GM21423 (cell line): Measurements from ENCODE around the gene STX17.
A peak's percentile ranks its signal among the peaks of the same experiment; 100 is the strongest.

Experiments
- ATAC-seq: cut with Tn5 transposase; IDR thresholded peaks from one replicate; pipeline ENCODE4 v1.9.1; 2021; ENCODE audit warnings: mild to moderate bottlenecking, moderate library complexity; ENCODE audit not compliant: unreplicated experiment

Gene STX17

GRCh38 chr9:99905833-99906402 lies 536 bp upstream of the STX17 start:
- ATAC-seq = peak; percentile 7

GRCh38 chr9:99907208-99907532 lies 716 bp downstream of the STX17 start:
- ATAC-seq = no peak

- ATAC-seq = no peak
Observed at GRCh38 chr9:99911600-99911999, 5.1 kb downstream of the STX17 start.

GRCh38 chr9:99916650-99917049 lies 10.2 kb downstream of the STX17 start:
- no peak for ATAC-seq

- ATAC-seq = no peak
Observed at GRCh38 chr9:99918134-99918533, 11.7 kb downstream of the STX17 start.

- no peak for ATAC-seq
Observed at GRCh38 chr9:99919930-99920329, 13.5 kb downstream of the STX17 start.

- no peak for ATAC-seq
Observed at GRCh38 chr9:99921875-99922710, 15.6 kb downstream of the STX17 start.

GRCh38 chr9:99922711-99923030 lies 16.2 kb downstream of the STX17 start:
- no peak for ATAC-seq

- no peak for ATAC-seq
Observed at GRCh38 chr9:99925541-99925940, 19.1 kb downstream of the STX17 start.

- ATAC-seq = no peak
Observed at GRCh38 chr9:99929652-99930051, 23.2 kb downstream of the STX17 start.

- no peak for ATAC-seq
Observed at GRCh38 chr9:99931155-99931840, 24.8 kb downstream of the STX17 start.

GRCh38 chr9:99936947-99937587 lies 30.6 kb downstream of the STX17 start:
- no peak for ATAC-seq

GRCh38 chr9:99947395-99947794 lies 40.9 kb downstream of the STX17 start:
- no peak for ATAC-seq

GRCh38 chr9:99948482-99948881 lies 42.0 kb downstream of the STX17 start:
- no peak for ATAC-seq

GRCh38 chr9:99948896-99949295 lies 42.4 kb downstream of the STX17 start:
- no peak for ATAC-seq

- no peak for ATAC-seq
Observed at GRCh38 chr9:99953861-99954507, 47.5 kb downstream of the STX17 start.

- peak; percentile 75 for ATAC-seq
Observed at GRCh38 chr9:99954819-99955218, 48.4 kb downstream of the STX17 start.

GRCh38 chr9:99955606-99956005 lies 49.2 kb downstream of the STX17 start:
- no peak for ATAC-seq

- ATAC-seq = no peak
Observed at GRCh38 chr9:99962680-99963261, 56.3 kb downstream of the STX17 start.

GRCh38 chr9:99964336-99964735 lies 57.9 kb downstream of the STX17 start:
- no peak for ATAC-seq

- no peak for ATAC-seq
Observed at GRCh38 chr9:99966001-99966400, 59.5 kb downstream of the STX17 start.
